Astrocyte (in vitro differentiated cells and primary cell): ENCODE measurements around the gene ATP9A.

Experiments
- EZH2 ChIP-seq: IDR thresholded peaks from 2 replicates; pipeline ENCODE4 v1.6.1; 2012; ENCODE audit warnings: mild to moderate bottlenecking, low read length, inconsistent platforms; ENCODE audit not compliant: insufficient read depth
- TF ChIP-seq, protein P1 (sequence below): IDR thresholded peaks from 2 replicates; pipeline ENCODE4 v1.5.1; 2011; ENCODE audit warnings: low read depth, mild to moderate bottlenecking, inconsistent platforms, low read length, moderate library complexity; ENCODE audit not compliant: insufficient read depth

DNA sequence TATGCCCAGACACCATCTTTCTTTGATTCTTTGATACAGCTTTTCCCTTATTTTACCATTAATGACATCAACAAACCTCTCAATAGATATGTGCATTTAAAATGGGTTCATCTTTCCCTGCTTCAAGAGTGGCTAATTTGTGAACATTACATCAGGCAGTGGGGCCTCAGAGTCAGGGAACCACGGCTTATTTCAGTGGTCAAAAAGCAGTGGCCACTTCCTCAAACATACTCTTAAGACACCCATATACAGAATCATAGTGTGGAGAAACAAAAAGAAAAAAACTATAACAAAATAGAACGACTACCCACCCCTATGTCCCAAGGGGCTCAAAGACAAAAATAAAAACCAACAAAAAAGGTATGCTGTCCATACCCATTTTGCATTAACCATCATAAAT lies 21.2 kb upstream of the ATP9A start:
- TF ChIP-seq, protein P1, sequence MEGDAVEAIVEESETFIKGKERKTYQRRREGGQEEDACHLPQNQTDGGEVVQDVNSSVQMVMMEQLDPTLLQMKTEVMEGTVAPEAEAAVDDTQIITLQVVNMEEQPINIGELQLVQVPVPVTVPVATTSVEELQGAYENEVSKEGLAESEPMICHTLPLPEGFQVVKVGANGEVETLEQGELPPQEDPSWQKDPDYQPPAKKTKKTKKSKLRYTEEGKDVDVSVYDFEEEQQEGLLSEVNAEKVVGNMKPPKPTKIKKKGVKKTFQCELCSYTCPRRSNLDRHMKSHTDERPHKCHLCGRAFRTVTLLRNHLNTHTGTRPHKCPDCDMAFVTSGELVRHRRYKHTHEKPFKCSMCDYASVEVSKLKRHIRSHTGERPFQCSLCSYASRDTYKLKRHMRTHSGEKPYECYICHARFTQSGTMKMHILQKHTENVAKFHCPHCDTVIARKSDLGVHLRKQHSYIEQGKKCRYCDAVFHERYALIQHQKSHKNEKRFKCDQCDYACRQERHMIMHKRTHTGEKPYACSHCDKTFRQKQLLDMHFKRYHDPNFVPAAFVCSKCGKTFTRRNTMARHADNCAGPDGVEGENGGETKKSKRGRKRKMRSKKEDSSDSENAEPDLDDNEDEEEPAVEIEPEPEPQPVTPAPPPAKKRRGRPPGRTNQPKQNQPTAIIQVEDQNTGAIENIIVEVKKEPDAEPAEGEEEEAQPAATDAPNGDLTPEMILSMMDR: no peak
- TF ChIP-seq EZH2: no peak
